ENCODE data around the gene REELD1. TPM values are rescaled to one million over a fixed set of nuclear protein-coding genes. Genes with fewer than 3 reads are reported as not detected.

REELD1 gene
- polyA plus RNA-seq, 4 donors = 0.23 to 0.49 (median 0.35) TPM

DNA sequence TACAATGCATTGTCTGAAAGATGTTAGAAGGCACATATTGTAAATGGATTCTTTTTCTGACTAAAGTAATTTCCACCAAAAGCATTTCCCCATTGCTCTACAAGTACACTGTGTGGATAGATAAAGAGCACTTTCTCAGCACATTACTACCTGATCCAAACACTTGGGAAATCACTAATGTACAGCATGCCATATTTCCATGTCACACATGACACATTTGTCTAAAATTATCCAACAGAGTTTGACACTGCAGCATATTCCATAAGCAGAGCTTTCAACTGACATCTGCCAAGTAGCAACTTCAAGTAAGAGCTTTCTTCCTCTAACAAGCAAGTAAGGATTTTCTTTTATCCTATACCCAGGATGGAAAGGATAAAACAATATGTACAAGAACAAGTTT is 49.5 kb downstream of the REELD1 start:
- no peak for DNase-seq (ENCODE audit: low read depth in 4 of 4, low spot score in 3 of 4)

DNA sequence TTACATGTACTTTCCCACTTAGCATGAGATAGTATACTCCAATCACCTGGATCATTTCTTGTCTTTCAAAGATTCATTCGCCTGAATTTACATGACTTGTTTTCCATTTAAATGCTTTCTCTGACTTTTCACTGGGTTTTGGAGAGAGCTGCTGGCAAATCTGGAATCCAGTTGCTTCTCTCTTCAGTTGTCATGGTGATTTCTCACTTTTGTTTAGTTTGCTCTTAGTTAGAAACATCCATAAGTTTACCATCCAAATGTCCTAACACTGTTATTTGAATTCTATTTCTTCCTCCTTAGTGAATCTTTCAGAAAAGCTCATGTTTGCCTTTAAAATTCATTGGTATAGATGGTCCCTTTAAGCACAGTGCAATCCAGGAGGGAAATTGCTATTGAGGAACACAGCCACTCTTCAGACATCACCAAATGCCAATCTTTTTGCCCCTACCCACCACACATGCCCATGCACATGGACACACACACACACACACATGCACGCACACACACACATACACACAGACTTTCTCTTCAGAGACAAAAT is 51.7 kb downstream of the REELD1 start:
- no peak for DNase-seq (ENCODE audit: low read depth in 4 of 4, low spot score in 3 of 4)

DNA sequence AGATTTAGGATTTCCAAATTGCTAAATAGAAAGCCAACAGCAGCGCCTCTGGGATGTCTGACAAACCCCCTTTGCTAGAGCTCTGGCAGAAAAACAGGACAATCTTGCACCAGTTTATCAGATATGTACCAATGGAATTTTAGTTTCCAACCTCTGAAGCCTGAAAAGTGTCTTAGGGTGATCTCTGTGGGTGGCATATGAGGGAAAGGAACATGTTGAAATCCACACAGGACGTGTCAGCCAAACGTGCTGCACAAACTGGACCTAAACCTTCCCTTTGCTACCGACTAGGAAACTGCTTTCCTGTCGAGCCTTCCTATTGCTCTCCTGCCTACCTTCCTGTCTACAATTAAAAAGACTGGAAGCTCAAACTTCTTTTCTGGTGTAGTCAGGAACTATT is 53.5 kb downstream of the REELD1 start:
- DNase-seq (ENCODE audit: low read depth in 4 of 4, low spot score in 3 of 4) = no peak

DNA sequence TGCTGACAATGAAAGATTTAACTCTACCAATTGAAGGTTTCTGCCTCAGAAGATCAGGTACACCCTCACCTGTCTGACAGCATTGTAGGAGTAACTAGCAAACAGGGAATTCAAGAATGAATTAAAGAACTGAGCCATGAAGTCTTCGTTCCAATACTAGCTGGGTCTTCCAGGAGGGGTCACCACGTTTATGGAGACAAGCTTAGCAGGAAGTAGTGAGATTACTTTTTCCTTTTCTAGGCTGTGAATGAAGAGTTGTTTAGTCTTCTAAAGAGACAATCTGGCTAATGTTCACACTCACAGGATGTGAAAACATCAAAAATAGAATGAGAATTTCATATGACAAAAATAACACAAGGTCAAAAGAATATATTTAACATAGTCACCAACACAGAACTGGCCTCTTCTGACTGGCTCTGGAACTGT is 54.9 kb downstream of the REELD1 start:
- DNase-seq (ENCODE audit: low read depth in 4 of 4, low spot score in 3 of 4) = no peak

DNA sequence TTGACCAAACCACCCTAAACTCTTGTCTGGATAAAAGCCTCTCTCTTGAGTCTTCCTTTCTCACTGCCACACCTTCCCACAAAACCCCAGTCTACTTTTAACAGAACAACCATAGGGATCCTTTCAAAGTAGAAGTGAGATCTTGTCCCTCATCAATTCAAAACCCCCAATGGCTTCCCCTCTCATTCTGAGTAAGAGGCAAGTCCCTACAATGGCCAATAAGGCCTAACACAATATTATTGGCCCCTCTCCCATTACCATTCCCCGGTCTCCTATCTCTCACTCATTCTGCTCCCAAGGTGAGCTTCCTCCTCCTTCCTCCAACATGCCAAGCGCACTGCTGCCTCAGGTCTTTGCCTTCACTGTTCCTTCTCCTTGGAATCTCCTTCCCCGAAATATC is 57.1 kb downstream of the REELD1 start:
- DNase-seq (ENCODE audit: low read depth in 4 of 4, low spot score in 3 of 4) = no peak

DNA sequence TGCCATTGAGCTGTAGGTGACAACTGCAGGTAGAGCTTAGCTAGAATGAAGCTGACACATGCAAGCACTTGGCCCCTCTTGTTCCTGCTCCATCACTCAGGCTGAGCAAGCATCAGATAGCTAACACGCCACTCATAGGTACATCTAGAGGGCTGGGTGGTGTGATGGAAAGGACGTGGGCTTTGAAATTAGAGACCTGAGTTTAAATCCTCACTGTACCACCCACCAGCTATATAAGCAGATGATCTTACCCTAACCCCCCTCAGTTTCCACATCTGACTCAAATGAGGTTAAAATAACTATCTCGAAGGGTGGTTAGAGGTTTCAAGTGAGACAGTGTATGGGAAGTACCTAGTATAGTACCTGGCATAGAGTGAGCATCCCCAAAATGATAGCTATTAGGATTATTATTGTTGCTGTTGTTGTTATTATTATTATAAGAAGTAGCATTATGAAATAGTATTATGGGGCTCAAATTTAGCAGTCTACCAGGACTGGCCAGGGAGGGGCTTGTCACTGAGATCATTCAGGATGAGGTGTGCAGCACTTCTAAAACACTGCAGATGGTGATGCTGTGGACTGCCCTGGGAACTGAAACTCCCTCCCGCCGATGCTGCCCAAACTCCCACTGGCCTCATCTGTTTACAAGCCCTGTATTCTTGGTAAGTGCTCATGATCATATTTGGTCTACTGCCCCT is 59.0 kb downstream of the REELD1 start:
- no peak for DNase-seq (ENCODE audit: low read depth in 4 of 4, low spot score in 3 of 4)

DNA sequence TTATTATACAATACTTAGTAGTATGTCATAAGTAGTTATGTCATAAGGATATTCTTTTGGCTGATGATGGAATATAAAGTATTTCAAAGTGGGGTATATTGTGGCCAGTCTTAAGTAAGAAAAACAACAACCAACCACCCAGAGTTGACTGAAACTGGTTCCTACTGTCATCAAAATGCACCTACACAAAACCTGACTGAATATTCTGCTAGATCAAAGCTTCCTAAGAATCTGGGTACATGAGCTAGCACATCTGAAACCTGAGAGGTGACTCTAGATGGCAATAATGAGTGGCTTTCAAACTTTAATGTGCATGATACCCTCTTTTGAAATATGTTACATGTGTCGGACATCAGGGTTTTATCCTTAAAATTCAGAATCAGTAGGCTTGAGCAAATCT is 60.4 kb downstream of the REELD1 start:
- DNase-seq (ENCODE audit: low read depth in 4 of 4, low spot score in 3 of 4) = no peak

DNA sequence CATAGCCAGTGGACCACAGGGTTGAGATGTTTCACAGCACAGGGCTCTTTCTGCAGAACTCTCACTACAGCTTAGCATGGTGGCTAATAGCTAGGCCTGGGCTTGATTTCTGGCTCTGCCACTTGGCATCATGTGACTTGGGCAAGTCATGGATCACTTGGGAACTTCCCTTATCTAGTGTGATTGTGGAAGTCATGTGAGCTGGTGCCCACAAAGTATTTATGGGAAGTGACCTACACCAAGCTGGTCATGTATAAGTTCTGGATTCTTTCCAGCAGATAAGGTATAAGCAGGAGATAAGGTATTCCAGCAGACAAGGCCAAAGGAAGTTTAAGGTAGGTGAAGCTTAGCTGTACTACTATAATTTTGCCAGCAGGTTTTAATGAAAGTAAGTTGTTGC is 61.0 kb downstream of the REELD1 start:
- no peak for DNase-seq (ENCODE audit: low read depth in 4 of 4, low spot score in 3 of 4)

DNA sequence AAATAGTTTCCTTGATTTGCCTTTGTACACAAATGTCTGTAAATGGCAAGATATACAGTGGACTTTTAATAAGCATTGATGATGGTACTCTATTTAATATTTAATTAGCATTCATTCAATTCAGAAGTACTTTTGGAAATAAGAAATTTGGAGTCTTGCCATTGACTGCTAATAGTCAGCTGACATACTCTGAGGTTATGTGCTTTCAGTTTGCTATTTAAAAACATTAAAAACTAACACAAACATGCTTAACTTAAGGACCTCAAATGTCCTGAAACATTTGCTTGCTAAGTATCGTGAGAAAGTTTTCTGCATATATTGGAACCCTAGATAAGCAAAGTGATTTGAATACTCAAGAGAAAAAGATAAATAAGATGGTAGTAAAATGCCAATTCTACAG is 64.6 kb downstream of the REELD1 start:
- DNase-seq (ENCODE audit: low read depth in 4 of 4, low spot score in 3 of 4) = no peak

Other genes starting within 250 kb of the REELD1 start
- 10 to 100 TPM; 52.1 to 70.8 (median 67.3) TPM for gene LSM6, start 38.8 kb upstream of the REELD1 start, polyA plus RNA-seq (ENCODE audit: insufficient read length in 4 of 4)

Measured in left renal pelvis (tissue), 4 donors.